Measurements from ENCODE around the gene NHSL2. TPM values are rescaled to one million over a fixed set of nuclear protein-coding genes. Genes with fewer than 3 reads are reported as not detected.

NHSL2 gene
- total and polyA plus RNA-seq, 2 of the 13 experiments (the other 11 are each of a cell fraction or from before 2014, with no cell fraction given), result not detected

GRCh38 chrX:72019487-72019886 lies 108.8 kb downstream of the NHSL2 start:
- no peak overlapping the region for H3K4me2 ChIP-seq (ENCODE audit: low read depth, low read length)
- in situ Hi-C loops (cut with HindIII; ENCODE audit: extremely low pct_ligation_motif_present, low pct_unique_long_range_greater_than_20kb), result no loop called here
- POLR2A ChIA-PET, result no interaction called here
- CTCF ChIA-PET (ENCODE audit: low intra/inter-chr PET ratio, low total read pairs), result interaction anchor here (2.0 kb wide), 1 partner anchor 107 kb away, joined by 6 read pairs; no protein-coding TSS in a partner anchor
- no peaks in the 10 kb centered on the region for H3K36me3 ChIP-seq (replicated peaks in 1 of 2; ENCODE audit: control insufficient read depth in 1 of 2, insufficient read depth in 2 of 2, low read length in 2 of 2)
- ATAC-seq (no peak), FAIRE-seq (no peak), DNase-seq (ENCODE audit: low spot score) (no peak)
- BruUV-seq (replicated peaks), result no TSS peak
- H3K4me1 ChIP-seq (ENCODE audit: insufficient read depth, low read length), result peaks cover 5% of the 10 kb centered on the region
- intact Hi-C loops (cut with micrococcal nuclease; ENCODE audit: unreplicated experiment), result loop anchor here (5.0 kb wide), 1 partner anchor 108 kb away; no protein-coding TSS in a partner anchor
- H3K79me2 ChIP-seq (ENCODE audit: insufficient read depth, low read length), result no peaks in the 10 kb centered on the region
- H4K20me1 ChIP-seq (ENCODE audit: insufficient read depth, low read length), result no peaks in the 10 kb centered on the region
- H3K4me3 ChIP-seq (replicated peaks in 1 of 3; ENCODE audit: insufficient read depth in 1 of 3, low read depth in 2 of 3, low read length in 3 of 3), result no peak overlapping the region
- 30% methylated on average over 2 of the region's 3 CpGs for WGBS (ENCODE audit: low lambda C conversion rate)
- peaks cover 0 to 5% of the 10 kb centered on the region in 2 experiments; a peak in 1 of 5 replicates for H3K27me3 ChIP-seq (ENCODE audit: control insufficient read depth in 1 of 2, insufficient read depth in 2 of 2, low read length in 2 of 2)
- H3K9ac ChIP-seq (ENCODE audit: insufficient read depth, low read depth, low read length), result no peak overlapping the region
- H2AFZ ChIP-seq (ENCODE audit: low read length), result no peak overlapping the region
- no peaks in the 10 kb centered on the region for H3K9me3 ChIP-seq (ENCODE audit: low read length)
- TF ChIP-seq ZNF331 (CRISPR knock-in tag; IDR thresholded peaks at IDR 0.05) (no peak), ARID5B (CRISPR knock-in tag; IDR thresholded peaks at IDR 0.05) (no peak), SKIL (CRISPR knock-in tag; IDR thresholded peaks at IDR 0.05; ENCODE audit: borderline replicate concordance) (no peak), ONECUT2 (CRISPR knock-in tag; IDR thresholded peaks at IDR 0.05) (no peak), FOXA3 (CRISPR knock-in tag; IDR thresholded peaks at IDR 0.05) (no peak), SP2 (CRISPR knock-in tag; IDR thresholded peaks at IDR 0.05) (no peak), ZNF274 (CRISPR knock-in tag; IDR thresholded peaks at IDR 0.05) (no peak), PAF1 (CRISPR knock-in tag; IDR thresholded peaks at IDR 0.05) (no peak), NCOA1 (CRISPR knock-in tag; IDR thresholded peaks at IDR 0.05) (no peak), SIX4 (CRISPR knock-in tag; IDR thresholded peaks at IDR 0.05) (no peak)
- TF ChIP-seq, protein P1, sequence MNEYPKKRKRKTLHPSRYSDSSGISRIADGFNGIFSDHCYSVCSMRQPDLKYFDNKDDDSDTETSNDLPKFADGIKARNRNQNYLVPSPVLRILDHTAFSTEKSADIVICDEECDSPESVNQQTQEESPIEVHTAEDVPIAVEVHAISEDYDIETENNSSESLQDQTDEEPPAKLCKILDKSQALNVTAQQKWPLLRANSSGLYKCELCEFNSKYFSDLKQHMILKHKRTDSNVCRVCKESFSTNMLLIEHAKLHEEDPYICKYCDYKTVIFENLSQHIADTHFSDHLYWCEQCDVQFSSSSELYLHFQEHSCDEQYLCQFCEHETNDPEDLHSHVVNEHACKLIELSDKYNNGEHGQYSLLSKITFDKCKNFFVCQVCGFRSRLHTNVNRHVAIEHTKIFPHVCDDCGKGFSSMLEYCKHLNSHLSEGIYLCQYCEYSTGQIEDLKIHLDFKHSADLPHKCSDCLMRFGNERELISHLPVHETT (CRISPR knock-in tag; conservative IDR thresholded peaks at IDR 0.05), result no peak
- no peak overlapping the region for H3K27ac ChIP-seq (ENCODE audit: extremely low read length, insufficient read depth, low read length)

Measured in HepG2 (cell line).